DOHH2 (cell line): ENCODE data around the gene SCNN1B.

Experiments
- CTCF ChIP-seq: fragments of 200-600 bp; sonication (generic); IDR thresholded peaks from one replicate; pipeline ENCODE4 v1.5.1; 2014; ENCODE audit warnings: antibody characterized with exemption, mild to moderate bottlenecking, low read depth, low read length; ENCODE audit not compliant: poor library complexity, severe bottlenecking
- EZH2phosphoT487 ChIP-seq: fragments of 200-600 bp; sonication (generic); IDR thresholded peaks from 2 replicates; pipeline ENCODE4 v1.6.1; 2017; ENCODE audit warnings: borderline replicate concordance, mild to moderate bottlenecking, antibody characterized with exemption, low read length, moderate library complexity, mixed read lengths

GRCh38 chr16:23378256-23378655 lies 76.2 kb downstream of the SCNN1B start:
- TF ChIP-seq CTCF, result no peak
- TF ChIP-seq EZH2phosphoT487, result no peak
